ENCODE measurements around the gene PDIK1L. TPM values are rescaled to one million over a fixed set of nuclear protein-coding genes. Genes with fewer than 3 reads are reported as not detected.

The PDIK1L gene
- total and polyA plus RNA-seq, 2 experiments from 2014 or later: 4.2 to 8.5 TPM

Other genes starting within 250 kb of the PDIK1L start
- gene PAQR7, start 236.1 kb upstream of the PDIK1L start, total RNA-seq: 10.7 and 12.5 TPM in 2 replicates
- gene PAQR7, start 236.1 kb upstream of the PDIK1L start, polyA plus RNA-seq: 2.1 and 3.1 TPM in 2 replicates
- gene STMN1, start 205.4 kb upstream of the PDIK1L start, total RNA-seq: 225 and 572 TPM in 2 replicates
- 943 and 1,052 TPM in 2 replicates for gene STMN1, start 205.4 kb upstream of the PDIK1L start, polyA plus RNA-seq
- 8.3 and 10.9 TPM in 2 replicates for gene PAFAH2, start 113.8 kb upstream of the PDIK1L start, total RNA-seq
- 11.1 and 11.2 TPM in 2 replicates for gene PAFAH2, start 113.8 kb upstream of the PDIK1L start, polyA plus RNA-seq
- gene EXTL1, start 90.0 kb upstream of the PDIK1L start, total RNA-seq: 7.0 and 10.1 TPM in 2 replicates
- gene EXTL1, start 90.0 kb upstream of the PDIK1L start, polyA plus RNA-seq: 8.6 and 10.0 TPM in 2 replicates
- gene SLC30A2, start 65.7 kb upstream of the PDIK1L start, total RNA-seq: 1.3 and 1.5 TPM in 2 replicates
- 0.16 and 1.8 TPM in 2 replicates for gene SLC30A2, start 65.7 kb upstream of the PDIK1L start, polyA plus RNA-seq
- gene TRIM63, start 44.2 kb upstream of the PDIK1L start, total RNA-seq: 29.4 and 39.6 TPM in 2 replicates
- gene TRIM63, start 44.2 kb upstream of the PDIK1L start, polyA plus RNA-seq: 25.8 and 32.8 TPM in 2 replicates
- 4.7 and 6.8 TPM in 2 replicates for gene FAM110D, start 47.3 kb downstream of the PDIK1L start, total RNA-seq
- 8.1 and 10.9 TPM in 2 replicates for gene FAM110D, start 47.3 kb downstream of the PDIK1L start, polyA plus RNA-seq
- gene C1orf232, start 57.1 kb downstream of the PDIK1L start, total RNA-seq: not detected in 2 replicates
- gene C1orf232, start 57.1 kb downstream of the PDIK1L start, polyA plus RNA-seq: not detected in 2 replicates
- gene ZNF593, start 58.1 kb downstream of the PDIK1L start, total RNA-seq: 34.5 and 47.8 TPM in 2 replicates
- 43.6 and 58.0 TPM in 2 replicates for gene ZNF593, start 58.1 kb downstream of the PDIK1L start, polyA plus RNA-seq
- gene ZNF593OS, start 60.0 kb downstream of the PDIK1L start, total RNA-seq: not detected in 2 replicates
- 2.9 and 3.4 TPM in 2 replicates for gene ZNF593OS, start 60.0 kb downstream of the PDIK1L start, polyA plus RNA-seq
- gene CNKSR1, start 65.7 kb downstream of the PDIK1L start, total RNA-seq: 8.4 and 9.7 TPM in 2 replicates
- 7.5 and 7.6 TPM in 2 replicates for gene CNKSR1, start 65.7 kb downstream of the PDIK1L start, polyA plus RNA-seq
- 0.42 TPM in 1 of 2 replicates, not detected in the other for gene CATSPER4, start 78.8 kb downstream of the PDIK1L start, total RNA-seq
- 0.50 TPM in 1 of 2 replicates, not detected in the other for gene CATSPER4, start 78.8 kb downstream of the PDIK1L start, polyA plus RNA-seq
- 32.7 and 33.2 TPM in 2 replicates for gene CEP85, start 122.4 kb downstream of the PDIK1L start, total RNA-seq
- 22.9 and 28.8 TPM in 2 replicates for gene CEP85, start 122.4 kb downstream of the PDIK1L start, polyA plus RNA-seq
- 23.0 and 32.9 TPM in 2 replicates for gene SH3BGRL3, start 168.3 kb downstream of the PDIK1L start, total RNA-seq
- gene SH3BGRL3, start 168.3 kb downstream of the PDIK1L start, polyA plus RNA-seq: 93.4 and 119 TPM in 2 replicates
- gene UBXN11, start 194.8 kb downstream of the PDIK1L start, total RNA-seq: 13.8 and 21.1 TPM in 2 replicates
- 40.1 and 41.3 TPM in 2 replicates for gene UBXN11, start 194.8 kb downstream of the PDIK1L start, polyA plus RNA-seq
- not detected in 2 replicates for gene CD52, start 206.1 kb downstream of the PDIK1L start, total RNA-seq
- gene CD52, start 206.1 kb downstream of the PDIK1L start, polyA plus RNA-seq: 2.0 and 3.3 TPM in 2 replicates
- 0.06 TPM in 1 of 2 replicates, not detected in the other for gene CRYBG2, start 242.3 kb downstream of the PDIK1L start, total RNA-seq
- gene CRYBG2, start 242.3 kb downstream of the PDIK1L start, polyA plus RNA-seq: 0.89 and 1.7 TPM in 2 replicates